ENCODE data around the gene CNKSR1.
A peak's percentile ranks its signal among the peaks of the same experiment; 100 is the strongest.

Gene CNKSR1, protein sequence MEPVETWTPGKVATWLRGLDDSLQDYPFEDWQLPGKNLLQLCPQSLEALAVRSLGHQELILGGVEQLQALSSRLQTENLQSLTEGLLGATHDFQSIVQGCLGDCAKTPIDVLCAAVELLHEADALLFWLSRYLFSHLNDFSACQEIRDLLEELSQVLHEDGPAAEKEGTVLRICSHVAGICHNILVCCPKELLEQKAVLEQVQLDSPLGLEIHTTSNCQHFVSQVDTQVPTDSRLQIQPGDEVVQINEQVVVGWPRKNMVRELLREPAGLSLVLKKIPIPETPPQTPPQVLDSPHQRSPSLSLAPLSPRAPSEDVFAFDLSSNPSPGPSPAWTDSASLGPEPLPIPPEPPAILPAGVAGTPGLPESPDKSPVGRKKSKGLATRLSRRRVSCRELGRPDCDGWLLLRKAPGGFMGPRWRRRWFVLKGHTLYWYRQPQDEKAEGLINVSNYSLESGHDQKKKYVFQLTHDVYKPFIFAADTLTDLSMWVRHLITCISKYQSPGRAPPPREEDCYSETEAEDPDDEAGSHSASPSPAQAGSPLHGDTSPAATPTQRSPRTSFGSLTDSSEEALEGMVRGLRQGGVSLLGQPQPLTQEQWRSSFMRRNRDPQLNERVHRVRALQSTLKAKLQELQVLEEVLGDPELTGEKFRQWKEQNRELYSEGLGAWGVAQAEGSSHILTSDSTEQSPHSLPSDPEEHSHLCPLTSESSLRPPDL

DNA sequence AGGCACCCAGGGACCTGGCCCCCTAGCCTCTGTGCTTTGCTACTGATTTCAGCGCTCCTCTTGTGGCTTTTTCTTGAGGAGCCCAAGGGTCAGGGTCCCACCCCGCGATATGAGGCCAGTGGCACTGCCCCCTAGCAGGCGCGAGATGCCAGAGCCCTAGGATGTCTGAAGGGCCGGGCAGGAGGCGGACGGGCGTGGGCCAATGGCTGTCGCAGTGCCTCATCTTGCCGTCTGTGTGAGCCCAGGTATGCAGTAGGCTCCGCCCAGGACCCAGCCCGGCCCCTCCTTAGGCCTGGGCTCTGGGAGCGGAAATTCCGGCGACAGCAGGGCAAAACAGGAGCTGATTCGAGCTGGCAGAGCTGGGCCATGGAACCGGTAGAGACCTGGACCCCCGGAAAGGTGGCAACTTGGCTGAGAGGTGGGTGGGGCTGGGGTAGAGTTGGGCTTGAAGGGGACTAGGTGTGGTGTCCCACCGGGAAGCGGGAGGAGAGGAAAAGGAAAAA, at the start of gene CNKSR1:
Gene CNKSR1 (plus strand): TSS at position 310 of the 503 bp plus-strand sequence. CDS start 57 bp downstream, at position 367.
- DNase-seq: no peak

GRCh38 chr1:26129778-26130177, 47.5 kb upstream of the CNKSR1 start:
- DNase-seq: no peak

GRCh38 chr1:26130695-26131094, 46.6 kb upstream of the CNKSR1 start:
- no peak for DNase-seq

DNA sequence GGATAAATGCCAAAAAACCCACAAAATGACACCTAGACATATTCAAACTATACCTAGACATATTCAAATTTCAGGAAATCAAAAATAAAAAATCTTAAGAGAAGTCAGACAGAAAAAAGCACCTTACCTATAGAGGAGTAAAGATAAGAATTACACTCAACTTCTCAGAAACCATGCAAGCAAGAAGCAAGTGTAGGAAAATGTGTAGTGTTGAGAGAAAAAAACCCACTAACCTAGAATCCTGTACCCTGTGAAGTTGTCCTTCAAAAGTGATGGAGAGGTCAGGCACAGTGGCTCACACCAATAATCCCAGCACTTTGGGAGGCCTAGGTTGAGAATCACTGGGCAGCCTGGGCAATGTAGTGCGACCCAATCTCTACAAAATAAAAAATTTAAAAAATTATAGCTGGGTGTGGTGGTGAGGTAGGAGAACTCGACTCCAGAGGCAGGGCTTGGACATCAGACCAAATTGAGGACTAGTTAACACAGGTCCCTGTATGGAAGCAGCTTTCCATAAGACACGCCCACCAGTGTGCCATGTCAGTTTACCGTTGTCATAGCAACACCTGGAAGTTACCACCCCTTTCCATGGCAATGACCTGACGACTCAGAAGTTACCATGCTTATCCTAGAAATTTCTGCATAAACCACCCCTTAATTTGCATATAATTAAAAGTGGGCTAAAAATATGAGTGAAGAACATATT, 45.0 kb upstream of the CNKSR1 start:
- no peak for DNase-seq

DNA sequence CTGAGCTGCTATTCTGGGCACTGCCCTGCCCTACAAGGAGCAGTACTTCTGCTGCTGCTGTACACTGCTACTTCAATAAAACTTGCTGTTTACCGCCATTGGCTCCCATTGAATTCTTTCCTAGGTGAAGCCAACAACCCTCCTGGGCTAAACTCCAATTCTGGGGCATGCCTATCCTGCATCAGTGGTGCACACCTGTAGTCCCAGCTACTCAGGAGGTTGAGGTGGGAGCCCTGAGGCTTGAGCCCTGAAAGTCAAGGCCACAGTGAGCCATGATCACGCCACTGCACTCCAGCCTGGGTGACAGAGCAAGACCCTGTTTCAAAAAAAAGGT, 44.5 kb upstream of the CNKSR1 start:
- DNase-seq: no peak

DNA sequence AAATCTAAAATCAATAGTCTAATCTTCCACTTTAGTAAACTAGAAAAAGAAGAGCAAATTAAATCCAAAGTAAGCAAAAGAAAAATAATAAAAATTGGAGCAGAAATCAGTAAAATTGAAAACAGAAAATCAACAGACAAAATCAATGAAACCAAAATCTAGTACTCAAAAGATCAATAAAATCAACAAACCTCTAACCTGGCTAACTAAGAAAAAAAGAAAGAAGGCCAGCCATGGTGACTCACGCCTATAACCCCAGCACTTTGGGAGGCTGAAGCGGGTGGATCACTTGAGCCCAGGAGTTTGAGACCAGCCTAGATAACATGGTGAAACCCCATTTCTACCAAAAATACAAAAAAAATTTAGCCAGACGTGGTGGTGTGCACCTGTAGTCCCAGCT, 42.8 kb upstream of the CNKSR1 start:
- no peak for DNase-seq

DNA sequence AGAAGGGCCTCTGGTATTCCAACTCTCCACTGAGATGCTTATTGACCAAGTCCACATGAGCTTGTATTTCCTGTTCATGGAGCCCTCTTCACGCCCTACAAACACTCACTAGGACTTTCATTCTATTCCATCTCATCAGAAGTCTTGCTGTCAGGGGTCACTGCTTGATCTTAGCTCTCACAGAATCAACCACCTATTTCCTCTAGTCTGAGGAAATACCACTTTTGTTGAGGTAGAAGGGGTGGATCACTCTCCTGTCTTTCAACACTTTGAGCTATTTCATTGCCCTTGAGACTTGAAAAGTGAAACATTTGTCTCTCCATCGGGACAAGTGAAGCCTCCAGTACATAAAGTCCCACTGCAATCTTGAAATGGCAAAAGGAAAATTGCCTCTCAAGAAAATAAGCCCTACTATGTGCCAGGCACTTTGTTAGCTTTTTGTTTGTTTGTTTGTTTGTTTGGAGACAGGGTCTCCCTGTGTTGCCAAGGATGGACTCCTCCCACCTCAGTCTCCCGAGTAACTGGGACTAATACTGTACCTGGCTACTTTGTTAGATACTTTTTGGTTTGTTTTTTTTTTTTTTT, 38.2 kb upstream of the CNKSR1 start:
- no peak for DNase-seq

DNA sequence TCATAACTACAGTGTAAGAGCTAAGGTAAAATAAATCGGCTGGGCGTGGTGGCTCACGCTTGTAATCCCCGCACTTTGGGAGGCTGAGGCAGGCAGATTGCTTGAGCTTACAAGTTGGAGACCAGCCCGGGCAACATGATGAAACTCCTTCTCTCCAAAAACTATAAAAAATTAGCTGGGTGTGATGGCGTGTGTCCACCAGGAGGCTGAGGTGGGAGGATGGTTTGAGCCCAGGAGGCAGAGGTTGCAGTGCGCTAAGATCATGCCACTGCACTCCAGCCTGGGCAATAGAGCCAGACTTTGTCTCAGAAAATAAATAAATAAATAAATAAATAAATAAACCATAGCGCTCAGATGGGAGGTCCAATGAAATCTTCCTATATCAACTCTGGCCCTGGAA, 35.1 kb upstream of the CNKSR1 start:
- DNase-seq: no peak

DNA sequence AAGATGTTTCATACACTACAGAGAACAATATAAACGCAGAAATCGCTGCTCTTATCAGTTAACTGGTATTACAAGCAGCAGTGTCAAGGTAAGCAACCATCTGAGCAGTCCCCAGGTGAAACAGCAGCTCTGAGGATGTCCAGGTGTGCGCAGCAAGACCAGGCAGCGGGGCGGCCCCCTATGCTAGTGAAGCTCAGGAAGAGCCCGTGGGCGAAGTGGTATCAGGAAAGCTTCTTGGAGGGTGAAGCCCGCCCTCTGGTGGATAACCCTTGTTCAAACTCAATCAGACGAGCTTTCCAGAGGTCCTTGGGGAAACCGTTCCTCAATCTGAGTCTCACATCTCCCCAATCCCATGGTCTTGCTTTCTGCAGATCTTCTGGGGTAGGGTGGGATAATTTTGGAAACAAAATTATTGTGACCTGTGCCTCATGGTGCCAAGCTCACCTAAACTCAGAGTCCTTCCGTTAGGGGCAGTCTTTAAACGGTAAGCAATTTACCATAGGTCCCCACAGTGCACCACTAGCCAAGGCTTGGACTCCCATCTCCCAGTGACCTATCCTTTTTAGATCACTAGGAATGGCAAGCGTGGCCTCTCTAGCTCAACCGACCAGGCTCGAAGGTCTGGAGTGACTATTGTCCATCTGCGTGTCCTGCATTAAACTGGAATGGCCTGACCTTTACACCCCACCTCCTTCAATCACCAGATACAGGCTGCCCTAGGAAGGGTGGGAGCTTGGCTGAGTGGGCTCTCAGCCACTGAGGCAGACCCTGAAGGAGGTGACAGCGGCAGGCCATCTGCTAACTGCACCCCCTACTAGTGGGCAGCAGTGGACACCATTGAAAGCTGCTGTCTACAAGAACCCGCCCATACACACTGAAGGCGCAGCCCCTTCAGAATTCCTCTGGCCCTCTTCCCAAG, 32.0 kb upstream of the CNKSR1 start:
- peak in 52 of 58 donors; percentile 18 to 85 (median 59) for DNase-seq

DNA sequence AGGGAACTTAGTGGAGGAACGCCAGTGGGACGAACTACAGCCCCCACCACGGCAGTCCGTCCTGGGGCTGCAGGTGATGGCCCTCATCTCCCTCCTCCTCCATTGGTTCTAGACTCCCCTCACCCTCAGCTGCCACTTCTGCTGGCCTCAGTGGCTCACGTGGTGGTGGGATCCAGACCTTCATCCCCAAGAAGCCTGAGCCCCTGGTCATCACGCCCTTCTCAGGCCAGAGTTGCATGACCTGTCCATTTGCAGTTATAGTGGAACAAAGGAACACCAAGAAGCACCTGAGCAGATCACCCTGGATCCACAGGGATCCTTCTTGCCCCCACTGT, 31.4 kb upstream of the CNKSR1 start:
- no peak for DNase-seq

- DNase-seq: no peak
These were observed 28.4 kb upstream of the CNKSR1 start for GRCh38 chr1:26148887-26149286.

GRCh38 chr1:26153966-26154532, 23.2 kb upstream of the CNKSR1 start:
- no peak for DNase-seq

DNA sequence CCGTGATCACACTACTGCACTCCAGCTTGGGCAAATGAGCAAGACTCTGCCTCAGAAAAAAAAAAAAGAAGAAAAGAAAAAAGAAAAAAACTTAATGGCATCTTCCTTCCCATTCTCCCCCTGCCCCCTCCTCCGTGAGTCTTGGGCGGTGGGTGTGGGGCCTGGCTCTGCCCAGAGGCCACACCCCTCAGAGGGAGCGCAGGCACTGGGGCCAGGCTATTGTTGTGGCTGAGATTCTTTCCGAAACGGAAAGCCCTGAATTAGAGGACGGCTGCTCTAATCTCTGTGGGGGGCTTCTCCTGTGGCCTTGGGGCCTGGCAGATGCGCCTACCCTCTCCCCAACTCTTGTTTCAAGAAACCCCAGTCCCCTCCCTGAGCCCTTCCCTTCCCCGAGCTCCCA, 22.5 kb upstream of the CNKSR1 start:
- DNase-seq: no peak

GRCh38 chr1:26155370-26156284, 21.7 kb upstream of the CNKSR1 start:
- DNase-seq: no peak

- peak in 11 of 58 donors; percentile 7 to 47 (median 19) for DNase-seq
These were observed 20.8 kb upstream of the CNKSR1 start for GRCh38 chr1:26156285-26157038.

- DNase-seq: no peak
These were observed 18.9 kb upstream of the CNKSR1 start for GRCh38 chr1:26158271-26158907.

DNA sequence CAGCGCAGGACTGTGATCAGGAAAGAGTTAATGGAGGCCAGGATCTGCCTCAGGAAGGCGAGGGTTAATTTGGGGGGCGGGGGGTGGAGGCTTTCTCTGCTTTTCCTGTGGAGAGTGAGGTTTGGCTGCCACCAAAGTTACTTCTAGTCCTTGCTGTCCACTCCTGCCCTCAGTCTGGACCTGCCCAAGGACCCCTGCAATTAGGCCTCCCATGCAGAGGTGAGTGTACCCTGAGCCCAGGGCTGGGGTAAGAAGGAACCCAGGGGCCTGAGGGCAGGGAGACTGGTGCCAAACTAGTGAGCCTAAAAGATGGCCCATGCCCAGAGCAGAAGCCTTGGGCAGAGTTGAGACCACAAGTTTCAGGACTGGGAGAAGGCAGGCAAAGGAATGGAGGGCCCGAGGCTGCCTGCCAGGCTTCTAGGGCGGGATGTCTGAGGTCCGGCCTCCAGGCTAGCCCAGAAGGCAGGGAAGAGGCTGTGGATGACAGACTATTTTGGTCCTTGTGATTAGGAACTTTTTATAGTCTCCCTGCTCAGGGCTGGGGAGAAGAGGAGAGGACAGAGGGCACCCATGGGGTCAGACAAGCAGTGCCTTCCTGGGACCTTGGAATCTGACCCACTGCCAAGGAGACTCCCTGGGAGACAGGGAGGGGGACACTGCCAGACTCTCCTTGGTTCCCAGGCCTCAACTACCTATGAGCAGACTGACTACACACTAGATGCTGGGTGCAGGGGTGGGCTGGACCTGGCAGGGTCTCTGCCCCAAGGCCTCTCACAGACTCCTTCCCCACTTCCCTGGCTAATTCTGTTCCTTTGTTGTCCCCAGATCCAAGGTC, 18.2 kb upstream of the CNKSR1 start, which contains the start of gene FAM110D:
Gene FAM110D (plus strand): TSS at position 172 of the 835 bp plus-strand sequence. CDS start 2,213 bp downstream, outside the sequence.
- DNase-seq: no peak

Data from anterior cingulate cortex (tissue), 58 donors.